LNCAP (cell line): Measurements from ENCODE around the gene CCDC154.

Experiments
- TF ChIP-seq, protein P1 (sequence below): fragments of 450-650 bp; IDR thresholded peaks from 2 replicates; pipeline ENCODE4 v1.5.1; 2017; ENCODE audit warnings: mild to moderate bottlenecking

The CCDC154 gene

DNA sequence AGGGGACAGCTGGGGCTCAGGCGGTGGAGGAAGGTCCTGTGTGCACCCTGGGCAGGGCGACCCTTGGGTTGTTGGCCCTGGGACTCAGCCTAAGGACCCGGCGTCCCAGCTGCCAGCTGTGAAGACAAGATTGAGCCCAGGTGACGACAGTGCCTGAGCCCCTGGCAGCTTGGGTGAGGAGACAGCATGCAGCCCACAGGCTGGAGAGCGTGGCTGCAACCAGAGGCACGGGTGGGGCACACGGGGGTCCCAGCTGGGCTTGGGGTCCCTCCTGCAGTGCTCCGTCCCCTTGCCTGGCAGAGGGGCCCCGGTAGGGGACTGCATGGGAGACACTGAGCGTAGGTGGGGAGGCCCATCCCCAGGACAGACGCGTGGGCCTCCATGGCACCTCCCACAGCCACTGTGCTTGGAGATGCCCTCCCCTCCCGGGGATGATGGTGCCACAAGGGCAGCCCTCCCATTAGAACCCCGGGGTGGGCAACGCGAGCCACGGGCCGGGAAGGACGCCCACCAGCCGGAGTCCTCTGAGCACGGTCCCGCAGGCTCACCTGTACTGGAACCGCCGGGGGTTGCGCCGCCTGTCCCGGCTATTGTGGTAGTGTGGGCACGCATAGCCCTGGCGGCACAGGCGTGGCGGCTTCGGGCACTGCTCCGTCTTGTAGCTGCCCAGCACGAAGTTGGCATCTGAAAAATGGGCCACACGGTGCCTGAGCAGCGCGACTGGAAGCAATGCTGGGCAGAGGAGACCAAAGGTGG lies 45.4 kb downstream of the CCDC154 start:
- TF ChIP-seq, protein P1, sequence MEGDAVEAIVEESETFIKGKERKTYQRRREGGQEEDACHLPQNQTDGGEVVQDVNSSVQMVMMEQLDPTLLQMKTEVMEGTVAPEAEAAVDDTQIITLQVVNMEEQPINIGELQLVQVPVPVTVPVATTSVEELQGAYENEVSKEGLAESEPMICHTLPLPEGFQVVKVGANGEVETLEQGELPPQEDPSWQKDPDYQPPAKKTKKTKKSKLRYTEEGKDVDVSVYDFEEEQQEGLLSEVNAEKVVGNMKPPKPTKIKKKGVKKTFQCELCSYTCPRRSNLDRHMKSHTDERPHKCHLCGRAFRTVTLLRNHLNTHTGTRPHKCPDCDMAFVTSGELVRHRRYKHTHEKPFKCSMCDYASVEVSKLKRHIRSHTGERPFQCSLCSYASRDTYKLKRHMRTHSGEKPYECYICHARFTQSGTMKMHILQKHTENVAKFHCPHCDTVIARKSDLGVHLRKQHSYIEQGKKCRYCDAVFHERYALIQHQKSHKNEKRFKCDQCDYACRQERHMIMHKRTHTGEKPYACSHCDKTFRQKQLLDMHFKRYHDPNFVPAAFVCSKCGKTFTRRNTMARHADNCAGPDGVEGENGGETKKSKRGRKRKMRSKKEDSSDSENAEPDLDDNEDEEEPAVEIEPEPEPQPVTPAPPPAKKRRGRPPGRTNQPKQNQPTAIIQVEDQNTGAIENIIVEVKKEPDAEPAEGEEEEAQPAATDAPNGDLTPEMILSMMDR = no peak

DNA sequence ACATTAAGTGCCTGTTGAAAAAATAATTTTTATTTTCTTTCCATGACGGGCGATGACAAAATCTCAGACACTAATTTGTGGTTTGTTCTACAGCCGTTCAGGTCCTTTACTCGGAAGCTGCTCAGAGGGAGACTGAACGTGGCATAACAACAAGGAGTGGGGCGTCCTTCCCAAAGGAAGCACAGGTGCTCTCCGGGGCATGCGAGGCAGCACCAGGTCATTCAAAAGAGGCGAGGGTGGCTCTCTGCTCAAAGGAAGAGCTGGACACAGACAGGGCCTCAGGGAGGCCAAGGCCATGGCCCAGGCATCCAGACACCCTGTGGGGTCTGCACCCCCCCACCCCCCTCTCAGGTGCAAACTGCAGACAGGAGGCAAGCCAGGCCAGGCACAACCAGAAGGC lies 46.0 kb downstream of the CCDC154 start:
- TF ChIP-seq, protein P1 = no peak

DNA sequence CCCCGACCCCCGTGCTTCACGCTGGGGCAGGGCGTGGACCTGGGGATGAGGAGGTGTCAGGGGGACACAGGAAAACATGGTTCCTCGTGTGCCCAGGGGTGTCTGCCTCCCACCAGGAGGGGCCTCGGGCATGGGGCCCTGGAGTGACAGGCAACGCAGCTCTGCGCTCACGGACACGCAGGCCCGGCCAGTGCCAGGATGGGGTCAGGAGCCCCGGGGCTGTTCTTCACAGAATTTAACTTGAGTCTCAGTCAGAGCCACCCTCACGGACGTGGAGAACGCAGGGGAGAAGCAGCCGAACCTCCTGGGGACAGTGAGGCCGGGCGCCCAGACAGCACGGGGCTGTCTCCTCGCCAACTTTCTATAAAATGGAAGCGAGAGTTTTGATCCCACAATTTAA lies 46.6 kb downstream of the CCDC154 start:
- TF ChIP-seq, protein P1 = no peak

DNA sequence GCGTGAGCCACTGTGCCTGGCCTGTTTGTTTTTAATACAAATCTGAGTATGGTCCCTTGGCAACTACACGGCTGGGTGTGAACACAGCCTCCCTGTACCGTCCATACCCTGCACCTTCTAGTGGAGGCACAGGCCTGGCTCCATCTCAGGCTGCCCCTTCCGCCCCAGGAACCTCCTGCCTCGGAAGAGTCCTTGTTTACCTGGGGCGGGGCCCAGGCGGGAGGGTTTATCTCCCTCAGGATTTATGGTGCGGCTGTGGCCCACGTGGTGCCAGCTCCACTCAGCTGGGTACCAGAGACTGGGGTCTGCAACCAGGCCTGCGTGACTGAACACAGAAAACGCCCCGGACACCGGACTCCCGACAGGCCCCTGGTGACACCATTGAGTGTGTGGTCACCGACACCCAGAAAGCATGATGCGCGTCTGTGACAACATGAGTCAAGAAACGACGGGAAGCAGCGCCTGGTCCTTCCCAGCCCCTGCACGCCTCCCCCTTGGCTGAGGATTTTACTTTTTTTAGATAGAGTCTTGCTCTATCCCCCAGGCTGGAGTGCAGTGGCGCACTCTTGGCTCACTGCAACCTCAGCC lies 48.8 kb downstream of the CCDC154 start:
- TF ChIP-seq, protein P1 = no peak

DNA sequence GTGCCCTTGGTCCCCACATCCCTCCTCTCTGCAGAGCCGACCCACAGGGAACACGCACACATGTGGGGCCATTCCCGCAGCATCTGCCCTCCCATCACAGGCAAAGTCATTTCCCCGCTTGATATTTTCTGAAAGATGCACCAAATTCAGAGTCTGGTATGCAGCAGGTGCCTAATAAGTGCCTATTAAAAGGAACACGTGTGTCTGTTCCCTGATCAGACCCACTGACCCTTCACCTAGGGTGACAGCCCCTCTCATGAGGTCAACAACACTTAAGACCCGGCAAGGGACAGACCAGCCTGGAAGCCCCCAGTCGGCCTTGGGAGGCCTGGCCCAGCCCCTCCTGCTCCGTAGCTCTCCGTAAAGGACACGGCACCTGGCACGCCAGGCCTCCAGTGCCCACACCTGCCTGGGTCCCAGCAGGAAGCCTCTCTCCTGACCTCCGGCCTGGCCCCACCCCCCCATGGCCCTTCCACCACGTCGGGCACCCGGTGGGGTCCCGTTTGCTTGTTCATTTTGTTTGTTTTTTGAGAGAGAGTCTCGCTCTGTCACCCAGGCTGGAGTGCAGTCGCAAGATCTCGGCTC lies 49.9 kb downstream of the CCDC154 start:
- TF ChIP-seq, protein P1 = no peak

DNA sequence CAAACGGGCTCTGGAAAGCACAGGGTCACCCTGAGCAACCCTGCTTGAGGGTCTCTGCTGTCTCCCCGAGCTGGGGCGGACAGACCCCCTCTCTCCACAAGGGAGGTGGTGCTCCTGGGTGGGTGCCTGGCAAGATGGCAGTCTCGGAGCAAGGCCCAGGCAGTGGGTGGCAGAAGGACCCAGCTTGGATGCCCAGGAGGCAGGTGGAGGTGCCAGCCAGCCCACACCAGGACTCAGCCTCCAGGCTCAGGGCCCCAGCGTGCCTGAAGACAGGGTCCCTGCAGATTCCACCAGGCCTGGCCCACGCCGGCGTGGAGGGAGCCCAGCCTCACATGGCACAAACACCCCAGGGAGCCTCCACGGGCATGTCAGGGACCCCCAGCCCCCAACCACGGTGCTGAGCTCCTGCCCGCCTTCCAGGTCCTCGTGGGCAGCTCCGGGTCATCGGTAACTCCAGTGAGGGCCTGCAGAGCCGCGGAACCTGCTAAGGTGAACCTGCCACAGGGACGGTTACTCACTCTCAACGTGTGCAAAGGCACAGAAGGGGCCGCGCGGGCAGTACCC lies 50.7 kb downstream of the CCDC154 start:
- TF ChIP-seq, protein P1 = no peak

DNA sequence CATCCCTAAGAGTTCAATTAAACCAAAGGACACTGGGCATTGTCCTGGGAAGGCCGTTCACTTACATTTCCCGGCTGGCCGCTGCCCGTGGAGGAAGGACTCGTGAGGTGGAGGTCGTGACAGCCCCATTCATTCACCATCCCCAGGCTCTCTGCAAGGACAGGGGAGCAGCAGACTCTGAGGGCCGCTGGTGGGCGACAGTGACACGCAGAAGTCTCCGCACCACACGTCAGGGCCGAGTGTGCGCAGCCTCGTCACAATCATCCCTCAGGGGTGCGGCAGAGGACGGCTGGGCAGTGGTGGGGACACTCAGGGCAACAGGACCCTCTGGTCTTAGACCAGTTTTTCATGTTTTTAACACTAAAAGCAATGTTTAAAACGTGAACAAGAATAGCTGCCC lies 51.5 kb downstream of the CCDC154 start:
- TF ChIP-seq, protein P1 = no peak
